HepG2 (cell line): ENCODE results near the gene PCNT. TPM values are rescaled to one million over a fixed set of nuclear protein-coding genes. Genes with fewer than 3 reads are reported as not detected.

Source experiments
- BRCA1 ChIP-seq: sonication (generic); formaldehyde crosslinking; IDR thresholded peaks from 2 replicates; pipeline ENCODE4 v1.4.0; 2020; ENCODE audit warnings: missing genetic modification reagents
- HNRNPL ChIP-seq: fragments of 200-400 bp; formaldehyde crosslinking; IDR thresholded peaks from 2 replicates; pipeline ENCODE4 v1.6.1; 2017; ENCODE audit warnings: mild to moderate bottlenecking, low read depth, low read length
- MEIS1 ChIP-seq: sonication (generic); formaldehyde crosslinking; IDR thresholded peaks from 2 replicates; pipeline ENCODE4 v1.9.0; 2021; ENCODE audit warnings: mild to moderate bottlenecking, missing genetic modification reagents, moderate library complexity, borderline replicate concordance
- MTA1 ChIP-seq: sonication (generic); formaldehyde crosslinking; IDR thresholded peaks from 2 replicates; pipeline ENCODE4 v1.4.0; 2020; ENCODE audit warnings: missing genetic modification reagents, mild to moderate bottlenecking, borderline replicate concordance
- NFYB ChIP-seq: sonication (generic); formaldehyde crosslinking; IDR thresholded peaks from 2 replicates; pipeline ENCODE4 v1.4.0; 2020; ENCODE audit warnings: missing genetic modification reagents
- SMARCC2 ChIP-seq: fragments of 450-650 bp; IDR thresholded peaks from 2 replicates; pipeline ENCODE4 v1.6.1; 2017; ENCODE audit warnings: antibody characterized with exemption, mild to moderate bottlenecking
- SP1 ChIP-seq, 2 experiments: fragments of 450-650 bp in 1 of 2; sonication (generic) in 1 of 2; formaldehyde crosslinking in 1 of 2; IDR thresholded peaks; 2 replicates each; pipeline versions ENCODE4 v1.4.0 to v1.6.1; 2016 to 2020; ENCODE audit warnings: missing genetic modification reagents in 1 of 2
- SPEN ChIP-seq: sonication (generic); formaldehyde crosslinking; IDR thresholded peaks from 2 replicates; pipeline ENCODE4 v1.5.1; 2020; ENCODE audit warnings: low read depth, mild to moderate bottlenecking, missing genetic modification reagents
- WIZ ChIP-seq: sonication (generic); formaldehyde crosslinking; IDR thresholded peaks from 2 replicates; pipeline ENCODE4 v1.5.1; 2020; ENCODE audit warnings: mild to moderate bottlenecking, missing genetic modification reagents
- ZNF142 ChIP-seq: sonication (generic); formaldehyde crosslinking; IDR thresholded peaks from 2 replicates; pipeline ENCODE4 v1.4.0; 2020; ENCODE audit warnings: missing genetic modification reagents
- ZNF180 ChIP-seq: sonication (generic); formaldehyde crosslinking; IDR thresholded peaks from 2 replicates; pipeline ENCODE4 v1.4.0; 2020; ENCODE audit warnings: low read depth, missing genetic modification reagents, borderline replicate concordance
- ZNF354B ChIP-seq: sonication (generic); formaldehyde crosslinking; IDR thresholded peaks from 2 replicates; pipeline ENCODE4 v1.8.0; 2022; ENCODE audit warnings: mild to moderate bottlenecking, missing genetic modification reagents
- ZNF672 ChIP-seq: sonication (generic); formaldehyde crosslinking; IDR thresholded peaks from 2 replicates; pipeline ENCODE4 v1.8.1; 2022; ENCODE audit warnings: missing genetic modification reagents
- ZNF747 ChIP-seq: sonication (generic); formaldehyde crosslinking; IDR thresholded peaks from 2 replicates; pipeline ENCODE4 v1.8.1; 2023; ENCODE audit warnings: missing genetic modification reagents, mild to moderate bottlenecking, borderline replicate concordance
- ZNF770 ChIP-seq: sonication (generic); formaldehyde crosslinking; IDR thresholded peaks from 2 replicates; pipeline ENCODE4 v1.5.0; 2020; ENCODE audit warnings: mild to moderate bottlenecking, missing genetic modification reagents
- ZNF780A ChIP-seq: sonication (generic); formaldehyde crosslinking; IDR thresholded peaks from 2 replicates; pipeline ENCODE4 v1.8.0; 2022; ENCODE audit warnings: mild to moderate bottlenecking, missing genetic modification reagents, moderate library complexity
- ZNF879 ChIP-seq: sonication (generic); formaldehyde crosslinking; IDR thresholded peaks from 2 replicates; pipeline ENCODE4 v1.8.1; 2023; ENCODE audit warnings: missing genetic modification reagents
- ZZZ3 ChIP-seq: sonication (generic); formaldehyde crosslinking; IDR thresholded peaks from 2 replicates; pipeline ENCODE4 v1.4.0; 2020; ENCODE audit warnings: missing genetic modification reagents, mild to moderate bottlenecking, borderline replicate concordance
- polyA plus RNA-seq, 8 experiments: library from polyadenylated mRNA; depleted of rRNA in 3 of 8; stranded (reverse) in 7 of 8; unstranded in 1 of 8; fragments of >200 nt; fragmentation: Illumina TruSeq in 4 of 8; extraction: Trizol in 4 of 8; gene quantifications; 2 replicates each; pipeline versions ENCODE4 v1.2.1 to v1.2.3, GENCODE V29; 2011 to 2016; ENCODE audit warnings: low read depth in 4 of 8, missing spikeins in 1 of 8, mixed read lengths in 1 of 8; ENCODE audit not compliant: insufficient read depth in 1 of 8
- total RNA-seq, 5 experiments: library from RNA; depleted of rRNA; stranded (reverse); fragments of >200 nt; fragmentation: Illumina TruSeq; extraction: Trizol; gene quantifications; 2 replicates each; pipeline ENCODE4 v1.2.3, GENCODE V29; 2016; ENCODE audit warnings: low read depth in 1 of 5
- TF ChIP-seq, protein P1 (sequence below): IDR thresholded peaks from 2 replicates; pipeline ENCODE4 v1.6.1; 2016; ENCODE audit warnings: low read depth

Gene PCNT
- total and polyA plus RNA-seq, 2 of the 13 experiments (the other 11 are each of a cell fraction or from before 2014, with no cell fraction given), result 5.6 to 12.4 TPM

GRCh38 chr21:46325073-46325912 is 1.3 kb downstream of the PCNT start (continued):
- TF ChIP-seq ZZZ3 (CRISPR knock-in tag) (no peak), ZNF672 (no peak), MEIS1 (no peak), ZNF780A (CRISPR knock-in tag) (0 out of 2 replicates have a peak, but pooled peaks have one; percentile 34), SP1 (IDR thresholded peaks at IDR 0.05) (no peak), SP1 (CRISPR knock-in tag; IDR thresholded peaks at IDR 0.05) (no peak), BRCA1 (CRISPR knock-in tag) (no peak), ZNF879 (CRISPR knock-in tag) (0 out of 2 replicates have a peak, but pooled peaks have one; percentile 49), ZNF354B (CRISPR knock-in tag) (no peak), ZNF142 (CRISPR knock-in tag) (no peak), SPEN (CRISPR knock-in tag) (no peak), SMARCC2 (no peak), WIZ (CRISPR knock-in tag) (no peak), HNRNPL (no peak), ZNF747 (CRISPR knock-in tag) (no peak), NFYB (CRISPR knock-in tag) (no peak), ZNF180 (CRISPR knock-in tag) (no peak), ZNF770 (CRISPR knock-in tag) (no peak), MTA1 (no peak; the same call in 1 of the 2 replicates)
- TF ChIP-seq, protein P1, sequence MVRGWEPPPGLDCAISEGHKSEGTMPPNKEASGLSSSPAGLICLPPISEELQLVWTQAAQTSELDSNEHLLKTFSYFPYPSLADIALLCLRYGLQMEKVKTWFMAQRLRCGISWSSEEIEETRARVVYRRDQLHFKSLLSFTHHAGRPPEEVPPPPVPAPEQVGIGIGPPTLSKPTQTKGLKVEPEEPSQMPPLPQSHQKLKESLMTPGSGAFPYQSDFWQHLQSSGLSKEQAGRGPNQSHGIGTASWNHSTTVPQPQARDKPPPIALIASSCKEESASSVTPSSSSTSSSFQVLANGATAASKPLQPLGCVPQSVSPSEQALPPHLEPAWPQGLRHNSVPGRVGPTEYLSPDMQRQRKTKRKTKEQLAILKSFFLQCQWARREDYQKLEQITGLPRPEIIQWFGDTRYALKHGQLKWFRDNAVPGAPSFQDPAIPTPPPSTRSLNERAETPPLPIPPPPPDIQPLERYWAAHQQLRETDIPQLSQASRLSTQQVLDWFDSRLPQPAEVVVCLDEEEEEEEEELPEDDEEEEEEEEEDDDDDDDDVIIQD, result no peak
